HG03521 (cell line): Measurements from ENCODE around the gene BACE2.

Source experiments
- ATAC-seq: cut with Tn5 transposase; IDR thresholded peaks from one replicate; pipeline ENCODE4 v1.9.1; 2021; ENCODE audit warnings: mild to moderate bottlenecking, moderate library complexity; ENCODE audit not compliant: unreplicated experiment

The BACE2 gene

GRCh38 chr21:41317063-41317392 lies 149.1 kb downstream of the BACE2 start:
- no peak for ATAC-seq

GRCh38 chr21:41317458-41317857 lies 149.5 kb downstream of the BACE2 start:
- ATAC-seq, result no peak

GRCh38 chr21:41318218-41318617 lies 150.3 kb downstream of the BACE2 start:
- ATAC-seq, result no peak

GRCh38 chr21:41319273-41319672 lies 151.3 kb downstream of the BACE2 start:
- no peak for ATAC-seq

GRCh38 chr21:41321211-41321907 lies 153.4 kb downstream of the BACE2 start:
- no peak for ATAC-seq

- ATAC-seq, result no peak
Measured at GRCh38 chr21:41321908-41322495, 154.0 kb downstream of the BACE2 start.

- no peak for ATAC-seq
Measured at GRCh38 chr21:41322496-41323382, 154.8 kb downstream of the BACE2 start.

GRCh38 chr21:41325138-41325912 lies 157.4 kb downstream of the BACE2 start:
- ATAC-seq, result no peak

- ATAC-seq, result no peak
Measured at GRCh38 chr21:41326414-41327080, 158.6 kb downstream of the BACE2 start.

- ATAC-seq, result no peak
Measured at GRCh38 chr21:41327753-41328152, 159.8 kb downstream of the BACE2 start.

- ATAC-seq, result no peak
Measured at GRCh38 chr21:41328660-41329607, 161.0 kb downstream of the BACE2 start.
